ENCODE results near the gene COL27A1.

Gene COL27A1

DNA sequence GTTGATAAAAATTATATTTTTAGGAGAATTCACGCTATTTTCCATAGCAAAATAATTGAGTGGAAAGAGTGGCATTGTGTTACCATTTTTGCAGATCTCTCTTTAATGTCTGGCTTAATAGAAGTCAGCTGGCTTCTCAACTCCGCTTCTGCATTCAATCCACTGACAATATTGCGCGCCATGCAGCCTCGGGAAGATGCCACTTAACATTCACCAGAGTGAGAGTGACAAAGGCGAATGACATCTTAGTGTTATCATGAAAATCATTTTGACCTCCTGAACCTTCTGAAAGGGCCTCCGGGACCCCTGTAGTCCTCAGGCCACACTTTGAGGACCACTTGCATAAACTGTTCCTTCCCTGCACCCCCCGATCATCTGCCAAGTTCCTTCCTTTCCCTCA lies 87.5 kb downstream of the COL27A1 start:
- H3K4me3 ChIP-seq (ENCODE audit: low read length), result no peak overlapping the region
- TF ChIP-seq, protein P1, sequence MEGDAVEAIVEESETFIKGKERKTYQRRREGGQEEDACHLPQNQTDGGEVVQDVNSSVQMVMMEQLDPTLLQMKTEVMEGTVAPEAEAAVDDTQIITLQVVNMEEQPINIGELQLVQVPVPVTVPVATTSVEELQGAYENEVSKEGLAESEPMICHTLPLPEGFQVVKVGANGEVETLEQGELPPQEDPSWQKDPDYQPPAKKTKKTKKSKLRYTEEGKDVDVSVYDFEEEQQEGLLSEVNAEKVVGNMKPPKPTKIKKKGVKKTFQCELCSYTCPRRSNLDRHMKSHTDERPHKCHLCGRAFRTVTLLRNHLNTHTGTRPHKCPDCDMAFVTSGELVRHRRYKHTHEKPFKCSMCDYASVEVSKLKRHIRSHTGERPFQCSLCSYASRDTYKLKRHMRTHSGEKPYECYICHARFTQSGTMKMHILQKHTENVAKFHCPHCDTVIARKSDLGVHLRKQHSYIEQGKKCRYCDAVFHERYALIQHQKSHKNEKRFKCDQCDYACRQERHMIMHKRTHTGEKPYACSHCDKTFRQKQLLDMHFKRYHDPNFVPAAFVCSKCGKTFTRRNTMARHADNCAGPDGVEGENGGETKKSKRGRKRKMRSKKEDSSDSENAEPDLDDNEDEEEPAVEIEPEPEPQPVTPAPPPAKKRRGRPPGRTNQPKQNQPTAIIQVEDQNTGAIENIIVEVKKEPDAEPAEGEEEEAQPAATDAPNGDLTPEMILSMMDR (IDR thresholded peaks at IDR 0.05; ENCODE audit: insufficient read depth, low read depth, low read length, missing control alignments), result no peak
- DNase-seq (ENCODE audit: low read depth), result no peak

DNA sequence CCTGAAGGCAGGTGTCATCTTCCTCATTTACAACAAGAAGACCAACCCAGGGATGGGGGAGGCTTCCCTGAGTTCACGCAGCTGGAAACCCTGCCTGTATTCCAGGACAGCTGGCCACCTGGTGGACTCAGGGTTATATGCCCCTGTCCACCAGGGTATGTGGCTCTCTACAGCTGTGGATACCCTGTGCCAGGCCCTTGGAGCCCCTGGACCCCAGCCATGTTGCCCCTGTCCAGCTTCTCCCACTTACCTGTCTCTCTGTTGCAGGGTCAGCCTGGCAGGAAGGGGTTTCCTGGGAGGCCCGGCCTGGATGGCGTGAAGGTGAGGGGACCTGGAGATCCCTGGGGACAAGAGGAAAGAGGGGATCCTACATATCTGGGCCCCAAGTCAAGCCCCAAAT lies 87.9 kb downstream of the COL27A1 start:
- H3K4me3 ChIP-seq (ENCODE audit: low read length), result no peak overlapping the region
- DNase-seq (ENCODE audit: low read depth), result no peak

DNA sequence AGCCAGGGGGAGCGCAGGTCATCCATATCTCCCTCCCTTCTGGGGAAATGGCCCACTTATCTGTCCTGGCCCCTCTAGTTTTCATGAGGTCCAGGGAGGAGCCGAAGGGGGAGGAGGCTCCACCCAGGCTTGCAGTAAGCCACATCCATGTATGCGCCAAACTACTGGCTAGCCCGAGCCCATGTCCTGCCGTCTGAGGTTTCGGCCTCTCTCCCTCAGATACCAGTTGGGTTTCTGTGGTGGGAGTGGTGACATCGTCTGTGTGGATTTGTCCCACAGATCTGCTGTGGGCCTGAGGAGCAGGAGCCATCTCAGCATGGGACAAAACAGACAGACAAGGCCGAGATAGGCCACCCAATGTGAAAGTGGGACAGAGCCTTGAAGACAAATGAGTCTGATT lies 89.2 kb downstream of the COL27A1 start:
- TF ChIP-seq, protein P1 (IDR thresholded peaks at IDR 0.05; ENCODE audit: insufficient read depth, low read depth, low read length, missing control alignments), result no peak
- no peak for DNase-seq (ENCODE audit: low read depth)
- H3K4me3 ChIP-seq (ENCODE audit: low read length), result no peak overlapping the region

More for the DNA sequence above, 87.9 kb downstream of the COL27A1 start:
- TF ChIP-seq, protein P1 (IDR thresholded peaks at IDR 0.05; ENCODE audit: insufficient read depth, low read depth, low read length, missing control alignments), result no peak

DNA sequence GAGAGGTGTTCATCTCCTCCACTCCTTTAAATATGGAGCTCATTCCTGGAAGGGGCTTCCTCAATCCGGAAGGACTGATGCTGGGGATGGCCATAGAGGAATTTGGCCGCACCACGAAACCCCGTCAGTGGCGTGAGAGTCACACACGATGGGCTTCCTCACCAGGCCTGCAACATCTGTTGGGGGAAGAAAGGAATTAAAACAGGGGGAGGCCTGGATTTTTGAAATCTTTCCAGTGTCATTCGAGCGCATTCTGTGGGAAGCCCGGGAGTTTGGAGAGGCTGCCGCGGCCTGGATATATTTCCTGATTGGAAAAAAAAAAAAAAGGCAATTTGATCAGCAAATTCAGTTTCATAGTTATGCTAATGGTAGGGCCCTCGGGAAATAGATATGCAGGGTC lies 91.2 kb downstream of the COL27A1 start:
- TF ChIP-seq, protein P1 (IDR thresholded peaks at IDR 0.05; ENCODE audit: insufficient read depth, low read depth, low read length, missing control alignments), result no peak
- DNase-seq (ENCODE audit: low read depth), result no peak
- H3K4me3 ChIP-seq (ENCODE audit: low read length), result no peak overlapping the region

DNA sequence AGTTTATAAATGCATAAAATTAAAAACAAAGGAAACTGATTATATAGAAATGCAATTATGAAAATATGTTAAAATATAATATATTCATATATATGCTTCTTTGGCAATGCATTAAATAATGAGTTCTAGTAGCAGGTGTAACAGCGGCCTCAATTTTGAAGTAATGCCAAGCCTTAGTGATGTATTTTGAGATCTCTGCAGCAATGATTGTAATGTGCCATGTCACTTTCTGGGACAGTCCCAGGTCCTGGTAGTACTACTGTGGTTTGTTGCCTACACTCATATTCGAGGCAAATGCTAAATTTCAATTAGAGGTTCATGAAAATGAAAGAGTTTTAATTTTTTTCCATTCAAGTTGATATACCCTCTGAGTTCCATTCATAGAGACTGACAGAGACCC lies 91.7 kb downstream of the COL27A1 start:
- no peak for DNase-seq (ENCODE audit: low read depth)
- TF ChIP-seq, protein P1 (IDR thresholded peaks at IDR 0.05; ENCODE audit: insufficient read depth, low read depth, low read length, missing control alignments), result no peak
- H3K4me3 ChIP-seq (ENCODE audit: low read length), result no peak overlapping the region

DNA sequence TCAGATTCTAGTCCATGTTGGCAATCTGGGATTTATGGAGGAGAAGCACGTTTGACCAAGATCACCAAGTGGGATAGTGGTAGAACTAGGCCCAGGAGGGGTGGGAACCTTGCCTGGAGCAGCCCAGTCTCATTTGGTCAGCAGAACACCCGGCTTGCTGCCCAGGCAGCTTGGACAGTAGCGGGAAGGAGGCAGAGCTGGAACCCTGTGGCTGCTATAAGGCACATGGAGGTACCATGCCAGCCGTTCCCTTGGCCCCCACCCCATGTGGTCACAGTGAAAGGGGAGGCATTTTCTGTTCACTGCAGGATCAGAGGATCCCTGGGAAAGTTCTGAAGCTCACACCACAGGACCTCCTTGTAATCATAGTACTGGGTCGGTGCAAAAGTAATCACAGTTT lies 92.2 kb downstream of the COL27A1 start:
- no peak overlapping the region for H3K4me3 ChIP-seq (ENCODE audit: low read length)
- DNase-seq (ENCODE audit: low read depth), result no peak
- TF ChIP-seq, protein P1 (IDR thresholded peaks at IDR 0.05; ENCODE audit: insufficient read depth, low read depth, low read length, missing control alignments), result no peak

DNA sequence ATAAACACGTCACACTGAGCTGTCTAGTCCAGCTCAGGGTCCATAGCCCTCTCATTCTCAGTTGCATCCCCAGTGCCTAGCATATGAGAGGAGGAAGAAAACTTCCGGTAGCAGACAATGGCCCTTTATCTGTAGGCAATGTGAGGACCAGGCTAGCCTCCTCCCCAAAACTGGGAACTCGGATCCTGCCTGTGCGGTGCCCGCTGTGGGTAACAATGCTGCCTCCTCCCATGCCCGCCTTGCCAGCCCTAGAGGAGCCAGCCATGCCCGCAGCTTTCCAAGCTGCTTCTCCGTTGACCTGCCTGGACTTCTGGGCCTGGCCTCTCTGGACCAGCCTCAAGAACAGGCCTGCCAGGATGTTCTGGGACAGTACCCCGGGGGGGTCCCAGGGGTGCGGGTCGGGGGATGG lies 93.0 kb downstream of the COL27A1 start:
- TF ChIP-seq, protein P1 (IDR thresholded peaks at IDR 0.05; ENCODE audit: insufficient read depth, low read depth, low read length, missing control alignments), result no peak
- DNase-seq (ENCODE audit: low read depth), result no peak
- no peak overlapping the region for H3K4me3 ChIP-seq (ENCODE audit: low read length)

All from epithelial cell of esophagus (primary cell).